ENCODE data around the gene PCGF5.
"Not testable (repeated sequence)": the region's sequence is repeated elsewhere in the genome, so short reads cannot be mapped to it uniquely, and the experiment has no call there.

PCGF5 gene

DNA sequence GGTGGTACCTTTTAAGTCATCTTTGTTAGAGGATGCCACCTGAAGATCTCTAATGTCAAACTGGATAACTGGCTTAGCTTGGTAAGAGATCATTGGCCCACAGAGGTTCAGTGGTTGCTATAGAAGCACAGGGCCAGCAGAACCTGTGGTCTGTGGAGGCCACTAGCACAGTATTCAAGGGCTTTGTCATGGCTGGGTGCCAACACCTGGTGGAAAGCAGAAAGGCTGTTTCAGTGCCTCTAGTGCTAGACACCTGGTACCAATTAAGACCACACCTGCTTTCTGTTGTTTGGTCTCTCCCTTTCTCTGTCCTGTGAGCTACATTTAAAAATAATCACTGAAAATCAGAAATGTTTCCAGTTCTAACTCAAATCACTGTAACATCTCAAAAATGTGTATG, 10.0 kb upstream of the PCGF5 start:
- no peak for DNase-seq

DNA sequence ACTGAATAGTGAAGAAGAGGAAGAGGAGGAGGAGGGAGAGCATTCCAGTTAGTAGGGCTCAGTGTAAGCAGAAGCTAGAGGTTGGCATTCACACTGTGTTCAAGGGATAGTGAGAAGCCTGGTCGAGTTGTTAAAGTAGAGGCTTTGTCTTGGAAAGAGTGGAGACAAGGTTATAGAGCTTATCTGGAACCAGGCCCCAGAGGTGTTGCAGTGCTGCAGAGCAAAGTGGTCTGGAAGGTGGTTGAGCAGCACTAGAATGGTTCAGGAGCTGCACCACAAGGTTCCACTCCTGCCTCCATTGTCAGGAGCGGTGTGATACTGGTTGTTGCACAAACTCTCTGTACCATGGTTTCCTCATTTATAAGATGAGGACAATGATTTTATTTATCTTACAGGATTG, 8.8 kb upstream of the PCGF5 start:
- DNase-seq: no peak

DNA sequence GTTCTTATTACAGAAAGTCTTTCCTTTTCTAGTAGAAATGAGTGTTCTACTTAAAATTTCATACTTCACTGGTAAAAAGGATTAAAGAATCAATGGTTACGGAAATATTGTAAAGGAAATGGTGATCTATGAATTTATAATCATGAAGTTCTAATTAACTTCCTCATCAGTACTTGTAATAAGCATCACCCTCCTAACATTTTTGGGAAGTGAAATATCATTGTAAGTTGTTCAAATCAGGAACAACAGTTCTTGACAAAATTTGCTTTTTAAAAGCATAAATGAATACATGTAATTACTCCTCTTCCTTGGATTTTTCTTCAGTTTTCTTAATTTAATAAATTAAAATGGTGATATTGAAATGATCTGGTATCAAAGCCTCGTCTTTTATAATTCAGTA, 5.6 kb upstream of the PCGF5 start:
- no peak for DNase-seq

DNA sequence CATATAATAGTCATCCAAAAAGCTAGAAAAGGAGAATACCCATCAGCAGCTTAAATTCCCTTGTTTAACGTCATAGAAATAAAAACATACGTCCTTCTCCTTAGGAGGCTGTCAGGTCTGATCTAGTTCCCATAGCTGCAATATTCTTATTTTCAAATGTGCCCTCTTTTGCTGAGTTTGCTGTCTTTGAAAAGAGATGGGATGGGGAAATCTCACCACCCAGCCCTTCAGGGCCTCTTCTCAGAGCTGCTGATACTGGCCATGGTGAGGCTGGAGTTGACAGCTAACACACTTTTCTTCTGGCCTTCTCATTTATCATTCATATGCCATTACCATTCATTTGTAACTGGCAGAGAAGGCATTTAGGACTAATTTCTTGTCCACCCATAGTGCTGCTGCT, 5.1 kb upstream of the PCGF5 start:
- no peak for DNase-seq

DNA sequence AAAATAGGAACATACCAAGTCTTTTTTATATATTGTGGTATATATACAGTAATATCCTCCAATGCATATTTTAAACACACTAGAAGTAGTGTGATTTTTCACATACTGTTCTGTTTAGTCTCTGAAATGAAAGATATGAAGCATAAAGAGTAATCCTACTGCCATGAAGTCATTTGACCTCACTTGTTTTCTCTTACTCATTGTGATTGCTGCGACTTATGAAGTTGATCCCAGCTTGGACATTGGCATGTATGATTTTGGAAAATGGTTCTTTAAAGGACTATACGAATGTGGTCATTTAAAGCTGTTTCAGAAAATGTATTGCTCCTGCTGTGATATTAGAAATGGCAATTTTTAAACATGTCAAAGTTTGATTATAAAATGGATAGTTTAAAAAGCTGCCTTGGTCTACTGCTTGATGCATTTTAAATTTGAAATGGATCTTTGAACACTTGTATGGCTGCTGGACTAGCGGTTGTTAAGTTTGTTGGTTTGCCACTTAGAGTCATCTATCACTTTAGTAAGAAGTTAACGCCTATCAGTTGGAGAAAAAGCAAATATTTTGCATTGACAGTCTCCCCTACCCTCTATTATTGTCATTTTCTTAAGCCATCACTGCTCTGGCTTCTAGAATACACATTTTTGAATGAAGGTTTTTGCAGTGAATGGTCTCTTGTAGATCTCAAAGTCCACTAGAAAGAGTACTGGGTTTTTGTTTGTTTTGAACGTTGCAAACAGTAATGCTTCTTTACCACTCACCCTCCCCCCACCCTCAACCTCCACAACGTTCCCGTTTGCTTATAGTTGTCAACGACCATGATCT, 881 bp upstream of the PCGF5 start:
- DNase-seq: no peak

DNA sequence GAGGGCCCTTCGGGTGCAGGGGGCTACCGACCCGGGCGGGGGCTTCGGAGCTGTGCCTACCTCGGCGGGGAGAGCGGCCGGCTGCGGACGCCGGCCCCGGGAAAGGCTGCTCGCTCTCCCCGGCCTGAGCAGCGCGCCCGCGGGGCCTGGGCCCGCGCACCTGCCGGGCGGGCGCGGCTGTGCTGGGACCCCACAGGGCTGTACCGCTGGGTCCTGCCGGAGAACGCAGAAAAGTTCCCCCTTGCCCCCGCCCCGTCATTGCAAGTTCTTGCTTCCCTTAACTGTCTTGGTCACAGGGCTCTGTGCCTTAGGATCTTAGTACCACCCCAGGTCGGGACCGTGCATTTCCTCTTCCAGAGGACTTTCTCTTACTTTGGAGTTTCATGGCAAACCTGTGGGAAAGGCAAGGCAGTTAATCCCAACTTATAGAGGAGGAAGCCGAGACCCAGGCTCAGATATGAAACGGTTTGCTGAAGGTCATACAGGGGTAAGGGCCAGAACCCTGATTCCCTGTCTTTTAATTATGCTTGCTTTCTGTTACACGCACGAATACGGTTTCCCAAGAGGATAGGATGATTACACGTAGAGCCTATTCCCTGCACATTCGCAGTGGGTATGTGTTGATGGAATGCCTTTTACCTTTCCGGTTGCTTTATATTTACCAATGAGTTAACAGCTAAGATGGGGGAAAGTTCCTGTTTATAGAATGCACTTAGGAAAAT, 652 bp downstream of the PCGF5 start:
- DNase-seq: peak in 1 of 2 experiments; percentile 12

DNA sequence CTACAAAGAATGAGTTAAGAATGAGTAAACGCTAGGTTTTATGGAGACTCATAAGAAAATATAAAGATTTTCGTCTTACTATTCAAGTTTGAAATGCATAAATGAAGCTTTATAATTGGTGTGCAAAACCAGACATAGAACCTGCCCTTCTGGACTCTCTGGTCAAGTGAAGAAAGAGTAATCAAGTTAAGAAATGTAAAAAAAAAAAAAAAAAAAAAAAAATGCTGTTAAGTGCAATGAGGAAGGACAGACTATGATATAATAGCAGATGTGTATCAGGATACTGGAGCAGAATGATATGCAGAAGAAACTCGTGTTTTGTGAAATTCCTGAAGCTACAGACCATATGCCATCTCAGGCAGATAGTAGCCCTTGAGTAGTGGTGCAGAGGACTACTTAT, 5.6 kb downstream of the PCGF5 start:
- DNase-seq: no peak

DNA sequence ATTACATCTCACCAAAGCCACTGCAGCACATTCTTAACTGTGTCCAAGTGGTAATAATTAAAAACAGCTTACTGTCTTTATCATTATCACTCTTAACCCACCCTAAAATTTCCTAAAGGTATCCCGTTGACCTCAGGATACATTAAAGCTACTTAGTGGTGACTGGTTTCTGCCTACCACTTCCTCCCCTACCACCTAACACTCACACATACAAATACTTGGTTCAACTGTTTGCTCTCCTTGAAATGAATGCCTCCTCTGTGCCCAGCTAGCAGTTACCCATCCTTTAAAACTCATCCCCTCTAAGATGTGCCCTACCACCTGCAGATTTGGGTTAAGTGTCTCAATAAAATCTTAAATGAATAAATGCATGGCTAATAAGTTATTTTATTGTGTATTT, 7.1 kb downstream of the PCGF5 start:
- DNase-seq: no peak

DNA sequence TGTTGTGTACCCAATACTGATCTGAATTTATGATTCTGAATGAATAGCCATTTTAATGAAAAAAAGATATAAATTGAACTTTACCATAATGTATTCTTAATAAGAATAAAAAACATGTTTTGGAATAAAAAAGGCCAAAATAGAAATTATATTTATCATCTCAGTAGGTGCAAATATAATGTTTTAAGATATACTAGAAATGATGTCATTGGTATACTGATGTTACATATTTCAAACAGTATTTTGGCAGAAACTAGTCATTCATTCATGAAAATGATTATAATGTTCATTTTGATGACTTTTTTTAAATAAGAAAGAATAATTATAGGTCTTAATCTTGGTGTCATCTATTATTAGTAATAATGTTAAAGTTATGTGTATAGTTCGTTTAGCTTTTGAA, 9.2 kb downstream of the PCGF5 start:
- no peak for DNase-seq

DNA sequence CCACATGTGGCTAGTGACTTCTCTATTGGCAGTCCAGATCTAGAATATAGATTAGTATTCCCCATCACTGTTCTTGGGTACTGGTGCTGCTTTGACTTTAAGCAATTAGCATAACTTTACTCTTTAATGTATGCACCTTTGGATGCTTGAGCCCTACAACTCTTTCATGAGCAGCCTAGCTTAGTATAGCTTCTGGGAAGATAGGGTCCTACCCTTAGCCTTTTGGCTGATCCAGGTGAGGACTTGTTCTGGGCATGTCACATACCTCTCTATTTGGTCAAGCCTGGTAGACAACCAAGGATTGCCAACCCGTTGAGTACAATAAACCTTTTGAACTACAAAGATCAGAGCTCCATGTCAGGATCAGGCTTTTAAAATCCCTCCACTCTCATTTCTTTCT, 17.7 kb downstream of the PCGF5 start:
- DNase-seq: no peak

DNA sequence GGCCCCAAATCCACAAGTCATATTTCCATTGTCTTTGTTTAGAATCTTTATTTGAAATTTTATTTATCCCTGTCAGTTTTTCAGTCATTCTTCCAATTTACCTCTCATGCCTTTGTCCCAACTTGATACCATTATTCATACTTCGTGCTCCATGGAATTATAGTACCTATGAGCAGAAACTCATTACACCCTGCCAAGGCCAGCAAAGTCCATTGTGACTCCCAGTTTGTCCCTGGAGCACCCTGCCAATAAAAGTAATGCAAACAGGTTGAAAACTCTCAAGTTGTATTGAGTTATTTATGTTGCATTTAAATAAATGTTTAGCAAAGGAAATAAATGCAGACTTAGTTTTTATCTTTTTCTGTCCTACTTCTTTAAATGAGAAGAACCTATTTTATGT, 19.3 kb downstream of the PCGF5 start:
- DNase-seq: no peak

DNA sequence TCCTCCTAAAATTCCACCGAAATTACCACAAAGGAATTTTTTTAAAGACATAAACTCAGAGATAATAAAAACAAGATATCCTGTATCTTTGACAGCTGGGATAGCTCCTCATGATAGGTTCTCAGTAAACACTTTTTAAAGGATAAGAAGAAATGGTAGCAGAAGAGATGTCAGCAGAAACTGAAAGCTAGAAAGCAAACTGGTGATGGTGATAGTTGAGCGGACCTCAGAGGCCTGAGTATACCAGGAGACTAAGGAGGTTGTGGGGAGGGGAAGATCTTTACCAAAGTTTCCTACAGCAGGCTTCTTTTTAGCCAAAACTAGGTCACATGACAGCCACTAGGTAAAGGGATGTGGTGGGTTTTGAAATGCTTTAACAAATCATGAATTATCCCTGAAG, 22.5 kb downstream of the PCGF5 start:
- DNase-seq: no peak

DNA sequence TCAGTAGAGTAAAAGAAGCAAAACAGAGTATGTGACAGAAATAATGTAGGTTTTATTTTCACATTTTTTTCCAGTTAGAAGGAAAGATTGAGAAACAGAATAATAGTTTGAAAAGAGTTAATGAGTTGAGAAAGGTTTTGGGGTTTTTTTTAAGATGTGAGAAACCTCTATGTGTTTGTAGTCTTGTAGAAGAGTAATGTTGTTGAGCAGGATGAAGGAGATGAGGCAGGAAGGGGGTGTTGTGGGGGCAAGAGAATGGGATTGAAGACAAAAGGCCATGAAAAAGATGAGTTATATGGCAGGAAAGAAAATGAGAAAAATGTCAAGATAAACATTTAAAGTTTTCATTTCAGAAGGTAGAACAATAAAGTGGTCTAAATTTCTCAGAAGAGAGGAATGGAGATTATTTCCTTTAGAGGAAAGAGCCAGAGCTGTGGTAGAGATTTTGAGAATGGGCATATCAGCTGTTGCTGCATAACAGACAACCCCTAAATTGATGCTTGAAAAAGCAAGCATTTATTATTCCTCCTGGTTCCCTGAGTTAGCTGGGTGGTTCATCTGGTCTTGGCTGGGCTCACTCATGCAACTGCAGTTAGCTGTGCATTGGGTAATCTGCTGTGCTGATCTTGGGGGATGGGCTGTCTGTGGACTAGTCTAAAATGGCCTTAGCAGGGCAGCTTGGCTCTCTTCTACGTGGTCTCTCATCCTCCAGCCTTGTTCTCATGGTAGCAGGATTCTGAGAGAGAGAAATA, 27.1 kb downstream of the PCGF5 start:
- no peak for DNase-seq

DNA sequence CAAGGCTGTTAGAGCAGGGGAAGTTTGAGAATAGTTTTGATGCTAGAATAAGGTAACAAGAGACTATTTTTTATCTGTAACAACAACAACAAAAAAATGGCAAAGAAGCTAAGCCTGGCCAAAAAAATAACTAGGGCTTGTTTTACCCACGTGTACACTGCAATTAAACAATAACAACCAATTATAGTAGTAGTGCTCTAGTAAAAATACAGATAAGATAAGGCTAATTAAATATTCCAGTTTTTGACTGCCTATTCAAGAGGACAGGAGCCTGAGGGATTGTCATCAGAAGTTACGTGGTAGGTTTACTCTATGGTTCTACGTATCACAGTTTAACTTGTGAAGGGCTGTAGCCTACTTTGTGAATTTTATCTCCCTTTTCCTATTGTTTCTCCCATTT, 29.2 kb downstream of the PCGF5 start:
- no peak for DNase-seq

DNA sequence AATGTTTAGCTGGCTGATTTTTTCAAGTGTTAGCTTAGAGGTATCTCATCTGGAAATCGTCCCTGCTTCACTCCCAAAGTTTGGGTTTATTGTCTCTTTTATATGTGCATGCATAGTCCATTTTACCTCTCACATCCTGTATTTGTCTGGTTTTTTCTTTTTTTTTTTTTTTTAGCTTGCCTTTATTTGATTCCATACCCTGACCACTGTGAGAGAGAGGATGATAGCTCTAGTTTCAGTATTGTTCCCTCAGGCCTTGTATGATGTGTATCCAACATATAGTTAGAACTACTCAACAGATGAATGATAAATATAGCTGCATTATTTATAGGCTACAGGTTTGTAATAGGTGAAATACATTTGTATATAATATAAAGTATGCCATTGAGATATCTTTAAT, 29.9 kb downstream of the PCGF5 start:
- DNase-seq: no peak

DNA sequence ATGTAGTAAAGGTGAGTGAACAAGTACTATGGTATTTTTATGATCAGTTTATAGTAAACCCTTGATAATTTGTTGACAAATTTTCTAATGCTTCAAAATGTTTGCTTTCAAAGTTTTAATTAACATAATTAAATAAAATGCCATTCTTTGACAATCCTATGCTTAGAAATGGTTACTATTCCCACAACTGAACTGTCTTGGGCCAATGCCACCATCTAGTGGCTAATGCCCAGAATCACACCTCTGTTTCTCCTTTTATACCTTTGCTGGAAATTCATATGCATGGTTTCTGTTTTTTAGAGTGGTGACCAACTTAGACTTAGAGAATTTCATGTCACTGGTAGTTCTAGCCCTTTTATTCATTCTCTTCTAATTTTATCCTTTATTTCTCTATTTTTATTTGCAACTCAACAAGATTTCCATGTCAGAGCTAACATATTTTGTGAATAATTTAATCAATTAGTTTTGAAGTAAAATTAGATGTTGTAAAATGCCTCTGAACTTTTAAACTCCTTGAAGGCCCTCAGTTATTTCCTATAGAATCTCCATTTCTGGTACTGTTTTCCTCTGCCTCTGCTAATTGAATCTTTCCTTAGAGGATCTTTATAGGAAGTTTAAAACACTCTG, 31.1 kb downstream of the PCGF5 start:
- peak; percentile 34 to 37 for DNase-seq

DNA sequence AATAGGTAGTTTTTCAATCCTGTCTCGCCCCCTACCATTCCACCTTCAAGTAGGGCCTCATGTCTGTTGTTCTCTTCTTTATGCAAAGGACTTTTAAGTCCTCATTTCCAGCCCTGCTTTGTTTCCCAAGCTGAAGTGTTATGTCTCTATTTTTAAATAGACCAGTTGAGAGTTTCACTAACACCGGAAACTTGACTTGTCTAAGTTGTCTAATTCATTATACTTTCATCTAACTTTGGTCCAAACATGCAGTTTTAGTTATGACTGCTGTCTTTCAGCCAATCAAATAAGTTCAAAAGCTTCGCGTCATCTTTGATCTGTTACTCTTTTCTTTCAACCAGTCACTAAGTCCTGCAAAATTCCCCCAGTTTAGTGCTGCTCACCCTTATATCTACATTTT, 32.8 kb downstream of the PCGF5 start:
- DNase-seq: no peak

DNA sequence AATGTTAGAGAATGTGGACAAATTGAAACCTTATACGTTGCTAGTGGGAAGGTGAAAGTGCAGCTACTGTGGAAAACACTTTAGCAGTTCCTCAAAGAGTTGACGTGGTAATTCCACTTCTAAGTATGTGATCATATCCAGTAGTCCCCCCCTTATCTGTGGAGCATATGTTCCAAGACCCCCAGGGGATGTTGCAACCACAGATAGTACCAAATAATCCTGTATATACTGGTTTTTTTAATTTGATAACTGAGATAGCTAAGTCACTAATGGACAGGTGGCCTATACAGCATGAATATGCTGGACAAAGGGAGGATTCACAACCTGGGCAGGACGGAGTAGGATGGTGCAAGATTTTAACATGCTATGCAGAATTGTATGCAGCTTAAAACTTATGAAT, 36.8 kb downstream of the PCGF5 start:
- DNase-seq: no peak

DNA sequence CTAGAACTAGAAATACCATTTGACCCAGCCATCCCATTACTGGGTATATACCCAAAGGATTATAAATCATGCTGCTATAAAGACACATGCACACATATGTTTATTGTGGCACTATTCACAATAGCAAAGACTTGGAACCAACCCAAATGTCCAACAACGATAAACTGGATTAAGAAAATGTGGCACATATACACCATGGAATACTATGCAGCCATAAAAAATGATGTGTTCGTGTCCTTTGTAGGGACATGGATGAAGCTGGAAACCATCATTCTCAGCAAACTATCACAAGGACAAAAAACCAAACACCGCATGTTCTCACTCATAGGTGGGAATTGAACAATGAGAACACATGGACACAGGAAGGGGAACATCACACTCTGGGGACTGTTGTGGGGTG, 40.0 kb downstream of the PCGF5 start:
- not testable (repeated sequence) for DNase-seq

DNA sequence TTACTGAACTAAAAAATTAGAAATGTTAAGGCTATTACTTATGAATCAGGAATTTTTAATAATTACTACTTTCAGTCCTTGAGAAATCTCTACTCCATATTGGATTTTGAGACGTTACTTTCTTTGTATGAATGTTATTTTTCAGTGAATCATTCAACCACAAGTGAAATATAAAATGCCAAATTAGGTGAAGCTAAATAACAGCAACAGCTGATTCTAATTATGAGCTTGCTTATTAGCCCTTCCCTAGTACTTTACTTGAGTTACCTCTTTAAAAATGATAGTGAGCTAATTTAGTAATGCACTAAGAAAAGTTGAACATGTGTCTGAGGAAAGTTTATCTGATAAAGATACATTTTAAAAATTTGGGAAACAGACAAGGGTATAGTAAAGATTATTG, 51.4 kb downstream of the PCGF5 start:
- no peak for DNase-seq

DNA sequence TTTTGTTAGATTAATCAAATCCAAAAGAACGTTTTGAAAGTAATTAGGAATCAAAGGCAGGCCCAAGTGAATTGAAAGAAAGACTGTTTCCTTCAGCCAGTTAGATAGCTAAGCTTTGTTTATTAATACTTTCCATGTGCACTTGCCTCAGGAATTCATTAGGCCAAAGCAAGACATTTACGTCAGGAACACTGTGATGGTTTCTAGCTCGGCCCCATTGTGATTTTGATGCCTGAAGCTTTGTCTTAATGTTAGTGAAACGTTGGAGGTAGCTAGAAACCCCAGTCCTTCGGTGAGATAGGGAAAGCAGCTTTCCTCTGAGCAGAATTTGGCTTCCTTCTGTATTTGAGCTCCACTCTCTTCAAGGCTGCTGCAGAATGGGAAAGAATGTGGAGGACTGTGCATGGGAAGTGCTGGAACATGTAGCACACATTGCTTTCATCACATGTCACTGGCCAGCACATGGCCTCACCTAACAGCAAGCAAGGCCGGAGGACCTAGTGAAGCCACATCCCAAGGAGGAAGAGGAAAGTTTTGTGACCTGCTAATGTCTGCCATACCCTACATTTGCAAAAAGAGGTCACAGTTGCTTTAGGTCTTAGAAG, 64.1 kb downstream of the PCGF5 start:
- no peak for DNase-seq

DNA sequence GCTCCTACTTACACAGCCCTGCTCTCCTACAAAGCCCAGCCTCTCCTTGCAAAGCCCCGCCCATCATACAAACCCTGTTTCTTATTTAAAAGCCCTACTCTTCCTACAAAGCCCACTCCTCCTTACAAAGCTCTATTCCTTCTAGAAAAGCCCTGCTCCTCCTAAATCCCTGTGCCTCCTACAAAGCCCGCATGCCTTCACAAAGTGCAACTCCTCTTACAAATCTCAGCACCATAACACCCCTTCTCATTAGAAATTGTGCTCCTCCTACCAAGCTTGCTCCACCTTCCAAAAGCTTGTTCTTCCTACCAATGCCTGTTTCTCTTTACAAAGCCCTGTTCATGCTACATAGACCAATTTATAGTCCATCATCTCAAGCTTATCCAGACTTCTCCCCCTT, 66.1 kb downstream of the PCGF5 start:
- no peak for DNase-seq

DNA sequence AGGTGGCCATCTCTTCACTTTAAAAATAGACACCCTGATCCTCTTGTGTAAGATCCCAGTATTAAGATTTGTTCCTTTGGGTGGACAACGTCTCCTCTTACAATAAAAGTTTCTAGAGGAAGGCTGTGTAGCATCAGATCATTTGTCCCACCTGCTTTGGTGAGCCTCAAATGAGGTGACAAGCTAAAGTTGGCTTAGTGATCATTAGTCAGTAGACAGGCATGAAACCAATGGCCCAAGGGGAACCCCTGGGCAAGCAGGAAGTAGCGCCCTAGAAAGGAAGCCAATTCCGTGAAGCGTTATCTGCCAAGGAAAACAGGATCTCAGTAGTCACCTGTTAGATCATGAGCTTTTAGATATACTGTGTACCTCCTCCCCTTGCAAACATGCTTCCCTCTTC, 66.8 kb downstream of the PCGF5 start:
- no peak for DNase-seq
